HFFc6 (cell line): ENCODE data around the gene HECTD1. TPM values are rescaled to one million over a fixed set of nuclear protein-coding genes. Genes with fewer than 3 reads are reported as not detected.
"Not testable (repeated sequence)": the region's sequence is repeated elsewhere in the genome, so short reads cannot be mapped to it uniquely, and the experiment has no call there.

ENCODE experiments used
- DNase-seq: peaks from one replicate; pipeline ENCODE4 v3.0.0-alpha.2; 2018
- H3K27ac Mint-ChIP-seq: 2 replicates; pipeline ENCODE4 v1.8.0; 2020; ENCODE audit warnings: mild to moderate bottlenecking, mixed read lengths
- H3K27me3 Mint-ChIP-seq: 2 replicates; pipeline ENCODE4 v1.8.0; 2021; ENCODE audit warnings: mild to moderate bottlenecking, moderate library complexity, mixed read lengths; ENCODE audit not compliant: insufficient read depth
- H3K36me3 Mint-ChIP-seq: 2 replicates; pipeline ENCODE4 v1.8.0; 2021; ENCODE audit warnings: low read depth, mixed read lengths
- H3K4me1 Mint-ChIP-seq: 2 replicates; pipeline ENCODE4 v1.8.0; 2020; ENCODE audit warnings: low read depth, mixed read lengths
- H3K4me3 Mint-ChIP-seq: 2 replicates; pipeline ENCODE4 v1.8.0; 2020; ENCODE audit warnings: mild to moderate bottlenecking, moderate library complexity, mixed read lengths
- H3K9me3 Mint-ChIP-seq: 2 replicates; pipeline ENCODE4 v1.8.0; 2020; ENCODE audit warnings: mild to moderate bottlenecking, mixed read lengths
- CTCF ChIP-seq: fragments of 200-600 bp; sonication (generic); IDR thresholded peaks from 2 replicates; pipeline ENCODE4 v1.5.0; 2021; ENCODE audit warnings: antibody characterized with exemption, mild to moderate bottlenecking
- total RNA-seq, 6 experiments: library from RNA; stranded (reverse); fragmentation: NEBNext Ultra II Directional; extraction: Animal tissue kit (Norgen Biotek cat#: 25700); gene quantifications; 2 replicates in 1 of 6; 3 replicates in 5 of 6; pipeline ENCODE4 v1.2.3, GENCODE V29; 2021

HECTD1 gene
- total RNA-seq, 6 experiments from 2014 or later: 125 to 153 (median 145) TPM

- no peak for TF ChIP-seq CTCF
- H3K36me3 Mint-ChIP-seq: peaks cover 26% of the 10 kb centered on the region
- no peaks in the 10 kb centered on the region for H3K27me3 Mint-ChIP-seq
- no peak for DNase-seq
- no peak overlapping the region for H3K4me3 Mint-ChIP-seq
- peaks cover 65% of the 10 kb centered on the region for H3K4me1 Mint-ChIP-seq
- no peaks in the 10 kb centered on the region for H3K9me3 Mint-ChIP-seq
- peak overlapping the region; percentile 35 for H3K27ac Mint-ChIP-seq
Observed at GRCh38 chr14:31196839-31197492, 10.6 kb downstream of the HECTD1 start.

- H3K9me3 Mint-ChIP-seq: no peaks in the 10 kb centered on the region
- H3K4me1 Mint-ChIP-seq: peaks cover 62% of the 10 kb centered on the region
- no peak for TF ChIP-seq CTCF
- H3K4me3 Mint-ChIP-seq: peak overlapping the region; percentile 66
- H3K36me3 Mint-ChIP-seq: peaks cover 28% of the 10 kb centered on the region
- peak overlapping the region; percentile 78 for H3K27ac Mint-ChIP-seq
- no peaks in the 10 kb centered on the region for H3K27me3 Mint-ChIP-seq
- no peak for DNase-seq
Observed at GRCh38 chr14:31194661-31195060, 12.9 kb downstream of the HECTD1 start.

GRCh38 chr14:31194095-31194494, 13.5 kb downstream of the HECTD1 start:
- H3K27ac Mint-ChIP-seq: peak overlapping the region; percentile 76
- no peak for TF ChIP-seq CTCF
- H3K27me3 Mint-ChIP-seq: no peaks in the 10 kb centered on the region

GRCh38 chr14:31192544-31192943, 15.0 kb downstream of the HECTD1 start:
- not testable (repeated sequence) for H3K27me3 Mint-ChIP-seq, H3K27ac Mint-ChIP-seq, H3K9me3 Mint-ChIP-seq, H3K4me3 Mint-ChIP-seq, DNase-seq
- H3K4me1 Mint-ChIP-seq: peaks cover 63% of the 10 kb centered on the region
- peaks cover 22% of the 10 kb centered on the region for H3K36me3 Mint-ChIP-seq

More at GRCh38 chr14:31194095-31194494, 13.5 kb downstream of the HECTD1 start:
- H3K4me3 Mint-ChIP-seq: peak overlapping the region; percentile 42
- H3K9me3 Mint-ChIP-seq: no peaks in the 10 kb centered on the region
- peaks cover 28% of the 10 kb centered on the region for H3K36me3 Mint-ChIP-seq
- peaks cover 63% of the 10 kb centered on the region for H3K4me1 Mint-ChIP-seq
- no peak for DNase-seq

- Mint-ChIP-seq H3K27ac (peak overlapping the region; percentile 31; the same call in 1 of the 2 replicates), H3K9me3 (no peaks in the 10 kb centered on the region), H3K27me3 (no peaks in the 10 kb centered on the region), H3K4me1 (peaks cover 55% of the 10 kb centered on the region), H3K36me3 (peaks cover 17% of the 10 kb centered on the region), H3K4me3 (no peak overlapping the region; the same call in 1 of the 2 replicates)
- DNase-seq: no peak
- TF ChIP-seq CTCF: no peak
Observed at GRCh38 chr14:31190717-31191263, 16.8 kb downstream of the HECTD1 start.

GRCh38 chr14:31190219-31190603, 17.4 kb downstream of the HECTD1 start:
- Mint-ChIP-seq H3K27ac (peak overlapping the region; percentile 76), H3K27me3 (no peaks in the 10 kb centered on the region), H3K36me3 (peaks cover 23% of the 10 kb centered on the region), H3K4me3 (peak overlapping the region; percentile 7; the same call in 1 of the 2 replicates), H3K4me1 (peaks cover 50% of the 10 kb centered on the region), H3K9me3 (no peaks in the 10 kb centered on the region)
- no peak for TF ChIP-seq CTCF
- no peak for DNase-seq
